Measurements from ENCODE around the gene SHQ1. TPM values are rescaled to one million over a fixed set of nuclear protein-coding genes. Genes with fewer than 3 reads are reported as not detected.

The SHQ1 gene
- total RNA-seq, 3 donors from 2014 or later, result 9.6 to 19.3 (median 17.4) TPM

DNA sequence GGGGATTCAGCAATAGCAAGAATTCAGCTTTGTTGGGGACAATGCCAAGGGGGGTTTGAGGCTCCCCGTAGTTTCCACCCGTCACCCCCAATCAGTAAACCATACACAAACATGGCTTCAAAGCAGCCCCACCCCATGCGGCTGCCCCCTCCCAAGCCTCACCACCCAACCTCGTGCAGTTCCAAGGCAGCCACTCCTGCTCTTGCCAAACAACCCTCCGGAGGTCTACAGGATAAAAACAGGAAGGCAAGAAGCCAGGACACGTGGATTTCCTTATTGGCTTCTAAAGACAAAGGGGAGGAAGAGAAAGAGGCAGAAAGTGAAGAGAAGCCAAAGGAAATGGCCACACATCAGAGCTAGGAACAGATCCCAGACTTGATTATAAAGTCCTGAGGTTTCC is 121.1 kb downstream of the SHQ1 start:
- intact Hi-C loops (cut with DNase I; ENCODE audit: low total_unique reads), result no loop called here
- Histone ChIP-seq H3K4me1 (no peaks in the 10 kb centered on the region), H3K36me3 (no peaks in the 10 kb centered on the region), H3K27ac (peak overlapping the region; percentile 3 to 48), H3K27me3 (no peaks in the 10 kb centered on the region), H3K9me3 (no peaks in the 10 kb centered on the region), H3K4me3 (no peak overlapping the region)
- TF ChIP-seq CTCF (IDR thresholded peaks at IDR 0.05) (no peak), POLR2A (IDR thresholded peaks at IDR 0.05) (no peak)
- DNase-seq (ENCODE audit: low spot score in 2 of 2), result peak in 1 of 2 donors; percentile 36

DNA sequence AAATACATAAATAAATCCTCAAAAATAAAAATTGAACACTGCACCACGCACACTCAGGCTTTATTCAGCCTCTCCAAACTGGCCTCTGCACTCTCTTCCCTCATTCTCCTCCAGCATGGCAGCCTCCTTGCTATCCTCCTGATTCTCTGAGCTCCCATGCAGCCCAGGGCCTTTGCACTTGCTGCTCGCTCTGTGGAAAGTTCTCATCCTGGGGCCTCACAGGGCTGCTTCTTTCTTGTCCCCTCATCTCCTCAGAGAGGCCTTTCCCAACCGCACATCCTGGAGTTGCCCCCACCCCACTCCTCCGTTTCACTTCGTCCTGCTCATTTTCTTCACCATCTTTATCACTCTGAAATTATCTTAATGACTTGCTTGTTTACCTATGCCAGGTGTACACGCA is 123.0 kb downstream of the SHQ1 start:
- no peak for TF ChIP-seq POLR2A (IDR thresholded peaks at IDR 0.05)
- no peak for TF ChIP-seq CTCF (IDR thresholded peaks at IDR 0.05)
- no peak for TF ChIP-seq POLR2AphosphoS5 (IDR thresholded peaks at IDR 0.05)
- Histone ChIP-seq H3K36me3 (no peaks in the 10 kb centered on the region), H3K4me3 (no peak overlapping the region), H3K27ac (no peak overlapping the region), H3K4me1 (no peaks in the 10 kb centered on the region), H3K27me3 (no peaks in the 10 kb centered on the region), H3K9me3 (no peaks in the 10 kb centered on the region)
- no peak for DNase-seq (ENCODE audit: low spot score in 2 of 2)
- intact Hi-C loops (cut with DNase I; ENCODE audit: low total_unique reads), result no loop called here

DNA sequence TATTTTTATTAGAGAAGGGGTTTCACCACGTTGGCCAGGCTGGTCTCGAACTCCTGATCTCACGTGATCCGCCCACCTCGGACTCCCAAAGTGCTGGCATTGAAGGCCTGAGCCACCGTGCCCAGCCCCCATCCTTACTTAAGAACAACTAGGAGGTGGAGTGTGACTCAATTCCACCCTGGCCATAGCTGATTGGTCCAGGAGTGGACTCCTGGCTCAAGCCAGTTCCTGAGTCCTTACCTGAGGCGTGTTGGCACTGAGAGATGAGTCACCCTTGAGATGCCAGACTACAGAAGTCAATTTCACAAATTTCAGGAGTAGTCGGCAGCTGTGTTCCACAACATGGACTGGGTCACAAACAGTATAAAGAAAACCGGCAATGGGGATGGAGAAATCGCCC is 124.2 kb downstream of the SHQ1 start:
- Histone ChIP-seq H3K27me3 (no peaks in the 10 kb centered on the region), H3K36me3 (no peaks in the 10 kb centered on the region), H3K27ac (peak overlapping the region; percentile 83 to 84), H3K4me1 (no peaks in the 10 kb centered on the region), H3K9me3 (no peaks in the 10 kb centered on the region), H3K4me3 (no peak overlapping the region)
- DNase-seq (ENCODE audit: low spot score in 2 of 2), result peak; percentile 66 to 75
- TF ChIP-seq POLR2A (IDR thresholded peaks at IDR 0.05) (no peak), POLR2AphosphoS5 (IDR thresholded peaks at IDR 0.05) (no peak), CTCF (IDR thresholded peaks at IDR 0.05) (no peak)
- intact Hi-C loops (cut with DNase I; ENCODE audit: low total_unique reads), result no loop called here

DNA sequence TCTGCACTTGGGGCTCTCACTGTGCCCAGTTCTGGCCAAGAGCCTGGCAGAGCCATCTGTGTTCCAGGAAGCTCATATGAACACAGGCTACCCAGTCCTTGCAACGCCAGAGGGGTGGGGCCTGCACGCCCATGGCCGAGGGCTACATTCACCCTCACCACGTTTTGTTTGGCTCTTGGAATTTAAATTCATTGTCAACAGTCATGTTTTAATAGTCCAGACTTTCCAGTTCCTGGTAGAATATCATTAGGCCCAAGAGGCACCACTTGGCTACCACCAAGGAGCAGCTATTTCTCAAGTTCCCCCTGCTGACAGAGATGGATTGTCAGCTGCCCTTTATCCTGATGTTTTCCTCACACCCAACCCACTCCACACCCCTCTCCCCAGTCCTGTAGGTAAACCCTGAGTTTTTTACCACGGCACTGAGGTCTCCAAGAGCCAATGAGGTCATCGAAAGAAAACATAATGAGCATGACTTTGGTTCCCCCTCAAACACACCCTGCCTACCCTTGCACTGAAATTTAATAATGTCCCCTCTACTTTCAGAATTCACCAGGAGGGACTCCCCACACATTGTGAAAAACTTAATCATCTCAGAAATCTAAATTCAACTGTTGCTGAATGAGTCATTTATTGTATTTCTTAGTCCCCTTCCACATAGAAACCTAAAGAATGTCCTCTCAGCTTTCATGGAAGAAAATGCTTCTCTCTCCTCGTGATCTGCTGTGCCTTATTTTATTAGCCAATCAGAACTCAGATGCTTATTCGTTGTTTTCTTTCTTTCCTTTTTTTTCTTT is 125.1 kb downstream of the SHQ1 start:
- H3K27ac ChIP-seq, result peak overlapping the region; percentile 84 to 87

More for the DNA sequence above, 125.1 kb downstream of the SHQ1 start:
- Histone ChIP-seq H3K36me3 (no peaks in the 10 kb centered on the region), H3K4me1 (no peaks in the 10 kb centered on the region), H3K4me3 (no peak overlapping the region), H3K27me3 (no peaks in the 10 kb centered on the region), H3K9me3 (no peaks in the 10 kb centered on the region)
- DNase-seq (ENCODE audit: low spot score in 2 of 2), result peak; percentile 91
- intact Hi-C loops (cut with DNase I; ENCODE audit: low total_unique reads), result no loop called here
- TF ChIP-seq POLR2AphosphoS5 (IDR thresholded peaks at IDR 0.05), result peak in 2 of 3 donors; percentile 38 to 63
- no peak for TF ChIP-seq POLR2A (IDR thresholded peaks at IDR 0.05)
- no peak for TF ChIP-seq CTCF (IDR thresholded peaks at IDR 0.05)
